ENCODE results near the gene BFSP2. TPM values are rescaled to one million over a fixed set of nuclear protein-coding genes. Genes with fewer than 3 reads are reported as not detected.

The BFSP2 gene
- total RNA-seq, 4 donors from 2014 or later, result not detected

- TF ChIP-seq, protein P1, sequence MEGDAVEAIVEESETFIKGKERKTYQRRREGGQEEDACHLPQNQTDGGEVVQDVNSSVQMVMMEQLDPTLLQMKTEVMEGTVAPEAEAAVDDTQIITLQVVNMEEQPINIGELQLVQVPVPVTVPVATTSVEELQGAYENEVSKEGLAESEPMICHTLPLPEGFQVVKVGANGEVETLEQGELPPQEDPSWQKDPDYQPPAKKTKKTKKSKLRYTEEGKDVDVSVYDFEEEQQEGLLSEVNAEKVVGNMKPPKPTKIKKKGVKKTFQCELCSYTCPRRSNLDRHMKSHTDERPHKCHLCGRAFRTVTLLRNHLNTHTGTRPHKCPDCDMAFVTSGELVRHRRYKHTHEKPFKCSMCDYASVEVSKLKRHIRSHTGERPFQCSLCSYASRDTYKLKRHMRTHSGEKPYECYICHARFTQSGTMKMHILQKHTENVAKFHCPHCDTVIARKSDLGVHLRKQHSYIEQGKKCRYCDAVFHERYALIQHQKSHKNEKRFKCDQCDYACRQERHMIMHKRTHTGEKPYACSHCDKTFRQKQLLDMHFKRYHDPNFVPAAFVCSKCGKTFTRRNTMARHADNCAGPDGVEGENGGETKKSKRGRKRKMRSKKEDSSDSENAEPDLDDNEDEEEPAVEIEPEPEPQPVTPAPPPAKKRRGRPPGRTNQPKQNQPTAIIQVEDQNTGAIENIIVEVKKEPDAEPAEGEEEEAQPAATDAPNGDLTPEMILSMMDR (IDR thresholded peaks at IDR 0.05; ENCODE audit: low read depth), result no peak
Measured at GRCh38 chr3:133487204-133487603, 87.3 kb downstream of the BFSP2 start.

- TF ChIP-seq, protein P1 (IDR thresholded peaks at IDR 0.05; ENCODE audit: low read depth), result no peak
Measured at GRCh38 chr3:133487920-133488540, 88.2 kb downstream of the BFSP2 start.

DNA sequence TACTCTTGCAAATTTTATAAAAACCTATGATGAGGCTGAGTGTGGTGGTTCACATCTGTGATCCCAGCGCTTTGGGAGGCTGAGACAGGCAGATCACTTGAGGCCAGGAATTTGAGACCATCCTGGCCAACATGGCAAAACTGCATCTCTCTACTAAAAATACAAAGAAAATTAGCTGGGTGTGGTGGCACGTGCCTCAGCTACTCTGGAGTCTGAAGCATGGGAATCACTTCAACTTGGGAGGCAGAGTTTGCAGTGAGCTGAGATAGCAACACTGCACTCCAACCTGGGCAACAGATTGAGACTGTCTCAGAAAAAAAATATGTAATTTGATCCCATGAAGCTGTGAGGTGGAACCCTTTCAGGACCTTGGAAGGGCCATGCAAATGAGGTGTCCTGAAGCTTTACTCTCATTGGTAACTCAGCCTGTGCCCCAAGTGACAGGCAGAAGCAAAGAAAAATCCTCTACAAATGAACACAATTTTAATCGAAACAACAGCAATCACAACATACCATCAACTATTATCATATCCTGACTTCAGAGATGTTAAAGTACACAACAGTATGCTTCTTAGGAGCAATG lies 89.0 kb downstream of the BFSP2 start:
- TF ChIP-seq, protein P1 (IDR thresholded peaks at IDR 0.05; ENCODE audit: low read depth), result no peak

DNA sequence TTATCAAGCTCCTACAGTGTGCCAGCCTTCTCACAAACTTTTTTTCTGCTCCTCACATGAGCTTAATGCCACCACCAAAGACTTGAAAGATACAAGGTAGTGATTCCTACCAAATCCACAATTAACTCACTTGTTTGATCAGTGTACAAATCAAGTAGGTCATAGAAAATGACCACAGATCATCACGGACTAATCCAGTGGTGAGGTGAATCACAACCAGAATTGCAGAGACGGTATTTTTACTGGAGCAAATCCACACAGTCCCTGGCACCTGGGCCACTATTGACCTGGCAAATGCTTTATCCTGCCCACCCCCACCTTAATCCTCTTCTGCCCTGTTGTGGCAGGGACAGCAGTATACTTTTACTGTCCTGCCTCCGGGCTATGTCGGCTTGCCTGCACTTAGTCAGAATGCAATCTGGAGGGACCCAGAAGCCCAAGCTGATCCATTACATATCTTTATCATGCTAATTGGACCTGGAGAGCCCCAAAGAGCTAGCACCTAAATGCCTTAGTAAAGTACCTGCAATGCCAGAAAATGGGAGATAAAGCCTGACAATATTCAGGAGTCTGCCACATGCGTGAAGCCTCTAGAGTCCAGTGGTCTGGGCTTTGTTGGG lies 89.7 kb downstream of the BFSP2 start:
- TF ChIP-seq, protein P1 (IDR thresholded peaks at IDR 0.05; ENCODE audit: low read depth), result no peak

DNA sequence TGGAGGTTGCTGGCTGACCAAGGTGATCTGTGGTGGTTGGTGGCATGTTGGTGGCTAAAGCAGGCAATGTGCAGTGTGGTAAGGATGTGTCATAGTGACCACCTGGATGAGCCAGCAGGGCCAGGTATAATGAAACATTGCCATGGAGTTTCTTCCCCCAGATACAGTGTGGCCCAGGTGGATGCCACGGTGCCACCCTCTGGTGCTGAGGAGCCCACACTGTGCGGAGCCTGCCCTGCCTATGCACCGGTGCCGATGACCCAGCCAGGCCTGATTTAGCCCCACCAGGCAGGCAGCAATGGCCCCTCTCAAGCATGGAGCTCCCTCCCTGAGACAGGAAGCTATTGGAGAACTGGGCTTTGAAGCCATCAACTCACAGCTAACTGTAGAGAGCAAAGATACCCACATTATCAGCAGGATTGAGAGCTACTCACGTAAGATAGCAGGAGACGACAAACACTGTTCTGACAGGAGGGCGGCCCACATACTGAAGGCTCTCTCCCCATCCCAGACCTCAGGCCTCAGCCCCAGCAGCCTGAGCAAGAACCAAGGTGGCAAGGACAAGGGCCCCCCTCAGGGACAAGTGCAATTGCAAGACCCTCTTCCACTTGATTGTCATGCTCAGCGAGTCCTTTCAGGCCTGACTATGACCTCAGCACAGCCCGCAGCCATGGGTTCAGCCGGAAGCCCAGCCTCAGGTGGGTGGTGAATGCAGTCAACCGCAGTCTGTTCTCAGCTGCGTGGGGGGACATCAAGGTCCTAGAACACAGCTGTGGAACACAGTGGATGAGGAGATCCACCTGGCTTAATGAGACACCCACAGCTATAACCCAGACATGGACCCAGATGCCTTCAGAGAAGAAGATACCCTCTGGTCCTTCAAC lies 90.9 kb downstream of the BFSP2 start:
- TF ChIP-seq, protein P1 (IDR thresholded peaks at IDR 0.05; ENCODE audit: low read depth), result no peak

- TF ChIP-seq, protein P1 (IDR thresholded peaks at IDR 0.05; ENCODE audit: low read depth), result no peak
Measured at GRCh38 chr3:133491481-133492059, 91.7 kb downstream of the BFSP2 start.

All from subcutaneous adipose tissue (tissue), 4 donors.